Glutamatergic neuron (in vitro differentiated cells): ENCODE data around the gene CCM2. TPM values are rescaled to one million over a fixed set of nuclear protein-coding genes. Genes with fewer than 3 reads are reported as not detected.

Experiments
- DNase-seq: peaks from one replicate; pipeline ENCODE4 v3.0.0; 2022
- H3K27ac Mint-ChIP-seq: one replicate; pipeline ENCODE4 v1.8.0; 2020; ENCODE audit warnings: mild to moderate bottlenecking, mixed read lengths, inconsistent platforms; ENCODE audit not compliant: unreplicated experiment
- H3K27me3 Mint-ChIP-seq: one replicate; pipeline ENCODE4 v1.8.0; 2020; ENCODE audit warnings: mild to moderate bottlenecking, moderate library complexity, mixed read lengths, inconsistent platforms; ENCODE audit not compliant: unreplicated experiment
- H3K36me3 Mint-ChIP-seq: one replicate; pipeline ENCODE4 v1.8.0; 2020; ENCODE audit warnings: mild to moderate bottlenecking, mixed read lengths, inconsistent platforms; ENCODE audit not compliant: unreplicated experiment
- H3K4me1 Mint-ChIP-seq: one replicate; pipeline ENCODE4 v1.8.0; 2020; ENCODE audit warnings: mild to moderate bottlenecking, low read depth, mixed read lengths, inconsistent platforms; ENCODE audit not compliant: unreplicated experiment
- H3K4me3 Mint-ChIP-seq: one replicate; pipeline ENCODE4 v1.8.0; 2020; ENCODE audit warnings: mild to moderate bottlenecking, mixed read lengths, inconsistent platforms; ENCODE audit not compliant: unreplicated experiment
- H3K9me3 Mint-ChIP-seq: one replicate; pipeline ENCODE4 v1.8.0; 2020; ENCODE audit warnings: mild to moderate bottlenecking, moderate library complexity, mixed read lengths, inconsistent platforms; ENCODE audit not compliant: unreplicated experiment
- CTCF ChIP-seq: fragments of 200-600 bp; sonication (generic); IDR thresholded peaks from one replicate; pipeline ENCODE4 v1.5.0; 2021; ENCODE audit not compliant: partially characterized antibody, unreplicated experiment
- total RNA-seq: library from RNA; stranded (reverse); fragmentation: NEBNext Ultra II Directional; extraction: Animal tissue kit (Norgen Biotek cat#: 25700); gene quantifications from one replicate; pipeline ENCODE4 v1.2.1, GENCODE V29; 2021; ENCODE audit not compliant: unreplicated experiment

Gene CCM2
- total RNA-seq, 1 donor from 2014 or later = 92.6 TPM

- Mint-ChIP-seq H3K4me3 (peak overlapping the region; percentile 88), H3K27me3 (peaks cover 7% of the 10 kb centered on the region), H3K4me1 (peaks cover 9% of the 10 kb centered on the region), H3K36me3 (no peaks in the 10 kb centered on the region), H3K27ac (no peak overlapping the region), H3K9me3 (peaks cover 6% of the 10 kb centered on the region)
- no peak for DNase-seq
- TF ChIP-seq CTCF = no peak
Measured at GRCh38 chr7:45086331-45087065, 86.5 kb downstream of the CCM2 start.

DNA sequence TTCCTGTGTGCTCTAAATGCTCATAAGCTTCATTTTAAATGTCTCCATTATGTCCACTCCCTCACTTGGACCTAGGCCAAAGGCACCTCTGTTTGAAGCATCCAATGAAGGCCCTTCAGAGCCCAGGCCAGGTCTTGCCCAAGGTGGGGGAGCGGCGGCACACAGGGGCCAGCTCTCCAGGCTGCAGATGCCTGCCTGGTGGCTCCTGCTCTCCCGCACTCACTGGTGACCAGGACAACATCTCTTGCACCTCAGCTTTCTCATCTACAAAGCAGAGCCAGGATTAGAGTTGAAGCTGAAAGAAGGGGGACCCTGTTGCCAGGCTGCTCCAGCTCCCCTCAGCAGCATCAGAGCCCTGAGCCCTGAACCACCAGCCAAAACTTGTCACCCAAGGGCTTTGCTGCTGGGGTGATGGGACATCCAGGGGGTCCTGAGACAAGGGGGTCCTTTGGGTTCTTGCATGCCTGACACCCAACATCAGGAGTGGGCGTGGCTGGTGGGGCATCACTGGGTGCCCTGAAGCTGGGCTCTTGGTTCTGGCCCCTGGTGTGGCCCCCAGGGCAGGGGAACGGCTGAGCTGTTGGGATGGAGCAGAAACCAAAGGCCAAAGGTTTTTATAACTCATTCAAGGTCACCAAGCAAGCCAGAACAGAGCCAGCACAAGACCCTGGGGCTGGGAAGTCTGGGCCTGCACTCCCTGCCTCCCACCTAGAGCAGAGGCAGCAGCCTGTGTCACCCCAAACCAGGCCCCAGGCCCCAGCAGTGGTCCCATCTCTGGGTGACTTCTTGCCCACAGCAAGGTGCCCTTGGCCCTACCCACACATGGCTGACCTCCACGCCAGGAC lies 87.5 kb downstream of the CCM2 start:
- no peaks in the 10 kb centered on the region for H3K36me3 Mint-ChIP-seq
- H3K4me1 Mint-ChIP-seq = peaks cover 9% of the 10 kb centered on the region
- H3K4me3 Mint-ChIP-seq = peak overlapping the region; percentile 88
- peak overlapping the region; percentile 33 for H3K27ac Mint-ChIP-seq
- peaks cover 7% of the 10 kb centered on the region for H3K27me3 Mint-ChIP-seq
- TF ChIP-seq CTCF = no peak
- peaks cover 6% of the 10 kb centered on the region for H3K9me3 Mint-ChIP-seq
- DNase-seq = no peak

DNA sequence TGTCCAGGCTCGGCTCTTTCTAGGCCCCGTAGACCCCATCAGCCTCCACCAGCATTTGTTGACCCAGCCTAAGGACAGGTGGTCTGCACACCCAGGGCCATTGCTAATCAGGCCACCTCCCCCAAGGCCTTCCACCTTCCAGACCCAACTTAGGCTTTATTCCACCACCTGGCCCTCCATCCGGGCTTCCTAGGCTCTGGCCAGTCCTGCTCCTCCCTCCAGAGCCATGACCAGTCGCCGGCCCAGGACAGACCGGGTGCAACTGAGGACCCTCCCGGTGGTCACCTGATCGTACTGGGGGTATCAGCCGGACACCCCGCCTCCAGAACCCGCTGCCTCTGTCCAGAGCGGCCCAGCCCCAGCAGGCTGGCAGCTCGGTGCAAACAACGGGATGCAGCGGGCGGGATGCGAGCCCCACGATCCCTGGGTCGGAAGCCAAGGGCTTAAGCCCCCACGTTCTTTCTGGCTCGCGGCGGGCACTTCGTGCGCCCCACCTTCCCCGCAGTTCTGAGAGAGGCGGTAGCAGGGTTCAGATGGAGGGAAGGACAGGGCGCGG lies 88.2 kb downstream of the CCM2 start:
- H3K9me3 Mint-ChIP-seq = peaks cover 6% of the 10 kb centered on the region
- H3K27me3 Mint-ChIP-seq = peaks cover 7% of the 10 kb centered on the region
- peak overlapping the region; percentile 88 for H3K4me3 Mint-ChIP-seq
- H3K4me1 Mint-ChIP-seq = peaks cover 9% of the 10 kb centered on the region
- DNase-seq = no peak
- no peaks in the 10 kb centered on the region for H3K36me3 Mint-ChIP-seq
- no peak for TF ChIP-seq CTCF
- peak overlapping the region; percentile 33 for H3K27ac Mint-ChIP-seq

DNA sequence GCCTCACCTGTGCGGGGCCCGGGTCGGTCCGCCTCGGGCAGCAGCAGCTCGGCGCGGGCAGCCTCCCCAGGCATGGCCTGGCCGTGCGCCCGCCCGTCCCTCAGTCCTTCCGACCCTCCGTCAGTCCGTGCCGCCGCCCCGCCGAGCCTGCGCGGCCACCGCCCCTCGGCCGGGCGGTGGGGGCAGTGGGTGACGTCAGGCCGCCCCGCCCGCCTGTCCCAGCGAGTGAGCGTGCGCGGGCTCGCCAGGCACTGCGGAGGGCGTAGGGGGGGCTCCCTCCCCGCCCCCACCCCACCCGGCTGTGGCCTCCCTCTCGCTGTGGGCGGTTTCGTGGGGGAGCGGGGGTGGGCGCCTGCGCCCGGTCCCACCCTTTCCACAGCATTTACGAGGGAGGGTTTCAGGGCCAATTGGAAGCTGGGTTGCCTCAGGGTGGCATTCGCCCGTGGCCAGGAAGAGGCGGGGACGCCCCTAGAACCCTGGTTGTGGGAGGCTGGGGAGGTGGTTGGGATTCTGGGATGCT lies 88.9 kb downstream of the CCM2 start, which contains the start of gene NACAD:
Gene NACAD, minus strand, starts transcription at position 149 of the 520 bp plus-strand sequence. Its CDS starts 75 bp downstream, at position 74.
- H3K36me3 Mint-ChIP-seq = peaks cover 4% of the 10 kb centered on the region
- no peak for TF ChIP-seq CTCF
- peaks cover 9% of the 10 kb centered on the region for H3K4me1 Mint-ChIP-seq
- H3K4me3 Mint-ChIP-seq = peak within 1 kb of the TSS; percentile 88
- peak within 1 kb of the TSS; percentile 64 for H3K27ac Mint-ChIP-seq
- H3K27me3 Mint-ChIP-seq = peaks cover 7% of the 10 kb centered on the region
- DNase-seq = peak; percentile 74
- peaks cover 9% of the 10 kb centered on the region for H3K9me3 Mint-ChIP-seq
